Cardiac fibroblast (primary cell): ENCODE data around the gene PDE11A.

Experiments used
- DNase-seq, 2 donors: peaks; one replicate each; pipeline versions ENCODE4 v3.0.0 to v3.0.0-alpha.2; 2010; ENCODE audit warnings: low read depth in 2 of 2
- H3K4me3 ChIP-seq, 2 donors: replicated peaks in 1 of 2; 1 replicate in 1 of 2; 2 replicates in 1 of 2; pipeline ENCODE4 v1.5.1; 2011; ENCODE audit warnings: low read depth in 2 of 2, low read length in 2 of 2, mild to moderate bottlenecking in 2 of 2, moderate library complexity in 1 of 2
- TF ChIP-seq, protein P1 (sequence below): IDR thresholded peaks from one replicate; pipeline ENCODE4 v1.5.1; 2011; ENCODE audit warnings: low read depth, mild to moderate bottlenecking, low read length, inconsistent platforms

Gene PDE11A

DNA sequence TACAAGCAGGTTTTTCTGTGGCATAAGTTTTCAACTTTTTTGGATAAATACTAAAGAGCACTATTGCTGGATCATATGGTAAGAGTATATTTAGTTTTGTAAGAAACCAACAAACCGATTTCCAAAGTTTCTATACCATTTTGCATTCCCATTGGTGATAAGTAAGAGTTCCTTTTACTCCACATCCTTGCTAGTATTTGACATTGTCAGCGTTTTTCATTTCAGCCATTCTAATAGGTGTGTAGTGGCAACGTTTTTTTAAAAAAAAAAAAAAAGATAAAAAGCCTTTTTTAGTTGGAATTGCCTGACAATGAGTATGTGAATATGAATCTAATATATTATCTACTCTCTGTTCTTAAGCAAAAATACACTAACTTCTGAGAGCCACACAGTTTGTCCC is 494.1 kb downstream of the PDE11A start:
- TF ChIP-seq, protein P1, sequence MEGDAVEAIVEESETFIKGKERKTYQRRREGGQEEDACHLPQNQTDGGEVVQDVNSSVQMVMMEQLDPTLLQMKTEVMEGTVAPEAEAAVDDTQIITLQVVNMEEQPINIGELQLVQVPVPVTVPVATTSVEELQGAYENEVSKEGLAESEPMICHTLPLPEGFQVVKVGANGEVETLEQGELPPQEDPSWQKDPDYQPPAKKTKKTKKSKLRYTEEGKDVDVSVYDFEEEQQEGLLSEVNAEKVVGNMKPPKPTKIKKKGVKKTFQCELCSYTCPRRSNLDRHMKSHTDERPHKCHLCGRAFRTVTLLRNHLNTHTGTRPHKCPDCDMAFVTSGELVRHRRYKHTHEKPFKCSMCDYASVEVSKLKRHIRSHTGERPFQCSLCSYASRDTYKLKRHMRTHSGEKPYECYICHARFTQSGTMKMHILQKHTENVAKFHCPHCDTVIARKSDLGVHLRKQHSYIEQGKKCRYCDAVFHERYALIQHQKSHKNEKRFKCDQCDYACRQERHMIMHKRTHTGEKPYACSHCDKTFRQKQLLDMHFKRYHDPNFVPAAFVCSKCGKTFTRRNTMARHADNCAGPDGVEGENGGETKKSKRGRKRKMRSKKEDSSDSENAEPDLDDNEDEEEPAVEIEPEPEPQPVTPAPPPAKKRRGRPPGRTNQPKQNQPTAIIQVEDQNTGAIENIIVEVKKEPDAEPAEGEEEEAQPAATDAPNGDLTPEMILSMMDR: no peak
- DNase-seq: no peak
- H3K4me3 ChIP-seq: no peak overlapping the region

DNA sequence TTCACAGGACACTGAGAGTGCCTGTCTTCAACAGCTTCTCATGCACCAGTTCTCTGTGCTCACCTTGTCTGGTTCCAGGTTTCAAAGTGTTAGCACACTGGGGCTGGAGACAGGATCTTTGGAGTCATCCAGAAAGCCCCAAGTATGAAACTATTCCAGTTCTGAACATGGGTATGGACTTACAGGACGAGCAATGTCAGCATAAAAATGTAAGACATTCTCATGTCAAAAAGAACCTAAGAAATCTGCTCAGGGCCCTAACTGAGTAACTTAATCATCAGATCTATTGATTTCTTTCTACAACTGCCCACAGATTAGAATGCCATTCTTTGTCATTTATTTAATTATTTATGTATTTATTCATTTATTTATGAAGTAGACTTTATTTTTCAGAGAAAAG is 495.5 kb downstream of the PDE11A start:
- no peak for DNase-seq
- TF ChIP-seq, protein P1: no peak
- H3K4me3 ChIP-seq: no peak overlapping the region

DNA sequence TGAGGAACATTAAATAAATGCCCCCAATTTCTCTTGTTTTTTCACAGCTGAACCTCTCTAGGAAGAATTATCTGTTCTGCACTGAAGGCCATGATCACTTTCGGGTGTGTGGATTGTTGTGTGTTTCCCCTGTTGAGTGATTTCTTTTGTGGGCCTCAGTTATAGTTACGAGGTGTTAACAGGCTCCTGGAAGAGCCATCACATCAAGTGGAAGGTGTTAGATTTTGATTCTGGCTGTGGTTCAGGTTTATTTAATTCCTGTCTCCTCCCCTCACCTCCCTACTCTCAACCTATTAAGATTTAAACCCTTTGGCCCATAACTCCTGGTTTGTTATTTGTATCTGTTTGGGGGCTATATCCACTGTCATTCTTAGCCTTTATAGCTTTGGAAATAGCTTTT is 497.2 kb downstream of the PDE11A start:
- H3K4me3 ChIP-seq: no peak overlapping the region
- no peak for DNase-seq
- TF ChIP-seq, protein P1: no peak

DNA sequence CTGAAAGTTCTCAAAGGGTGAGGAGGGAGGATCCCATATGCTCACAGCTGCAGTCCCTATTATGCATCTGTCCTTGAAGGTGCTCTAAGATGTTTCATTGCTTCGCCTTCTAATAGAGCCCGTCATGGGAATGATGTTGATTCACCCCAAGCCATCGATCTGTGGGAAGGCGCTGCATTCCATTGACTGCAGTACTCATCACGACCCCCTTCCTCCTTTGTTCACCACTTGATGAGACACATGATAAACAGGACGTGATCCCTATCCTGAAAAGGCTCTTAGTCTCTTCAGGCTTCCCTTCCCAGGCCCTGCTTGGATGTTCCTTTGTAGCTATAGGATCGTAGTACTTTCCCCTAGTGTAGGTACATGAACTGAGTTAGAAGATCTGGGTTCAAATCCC is 498.2 kb downstream of the PDE11A start:
- H3K4me3 ChIP-seq: no peak overlapping the region
- TF ChIP-seq, protein P1: no peak
- no peak for DNase-seq
